ENCODE data around the gene MAS1. TPM values are rescaled to one million over a fixed set of nuclear protein-coding genes. Genes with fewer than 3 reads are reported as not detected.

The MAS1 gene
- total RNA-seq, 4 donors from 2014 or later: under 0.01 TPM; not detected in 3

DNA sequence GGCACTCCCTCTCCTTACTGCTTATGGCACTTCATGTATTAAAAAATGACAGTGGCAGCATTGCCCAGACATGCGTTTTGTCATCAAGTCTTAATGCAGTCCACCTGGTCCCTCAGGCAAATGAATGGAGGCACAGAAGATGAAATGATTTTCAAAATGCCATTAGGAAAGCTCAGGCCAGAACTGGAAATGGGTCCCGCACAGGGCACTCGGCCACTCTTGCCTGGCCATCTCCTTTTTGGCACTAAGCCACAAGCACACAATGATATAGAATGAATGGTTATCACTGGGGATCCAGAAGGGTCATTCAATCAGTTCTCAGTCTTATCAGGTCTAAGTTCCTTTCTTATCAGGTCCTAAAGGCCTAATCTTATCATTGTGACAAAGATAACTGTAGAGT, 15.6 kb downstream of the MAS1 start:
- no peak for ATAC-seq (ENCODE audit: low FRiP score)
- TF ChIP-seq, protein P1, sequence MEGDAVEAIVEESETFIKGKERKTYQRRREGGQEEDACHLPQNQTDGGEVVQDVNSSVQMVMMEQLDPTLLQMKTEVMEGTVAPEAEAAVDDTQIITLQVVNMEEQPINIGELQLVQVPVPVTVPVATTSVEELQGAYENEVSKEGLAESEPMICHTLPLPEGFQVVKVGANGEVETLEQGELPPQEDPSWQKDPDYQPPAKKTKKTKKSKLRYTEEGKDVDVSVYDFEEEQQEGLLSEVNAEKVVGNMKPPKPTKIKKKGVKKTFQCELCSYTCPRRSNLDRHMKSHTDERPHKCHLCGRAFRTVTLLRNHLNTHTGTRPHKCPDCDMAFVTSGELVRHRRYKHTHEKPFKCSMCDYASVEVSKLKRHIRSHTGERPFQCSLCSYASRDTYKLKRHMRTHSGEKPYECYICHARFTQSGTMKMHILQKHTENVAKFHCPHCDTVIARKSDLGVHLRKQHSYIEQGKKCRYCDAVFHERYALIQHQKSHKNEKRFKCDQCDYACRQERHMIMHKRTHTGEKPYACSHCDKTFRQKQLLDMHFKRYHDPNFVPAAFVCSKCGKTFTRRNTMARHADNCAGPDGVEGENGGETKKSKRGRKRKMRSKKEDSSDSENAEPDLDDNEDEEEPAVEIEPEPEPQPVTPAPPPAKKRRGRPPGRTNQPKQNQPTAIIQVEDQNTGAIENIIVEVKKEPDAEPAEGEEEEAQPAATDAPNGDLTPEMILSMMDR (IDR thresholded peaks at IDR 0.05): no peak
- DNase-seq (ENCODE audit: low spot score): no peak

DNA sequence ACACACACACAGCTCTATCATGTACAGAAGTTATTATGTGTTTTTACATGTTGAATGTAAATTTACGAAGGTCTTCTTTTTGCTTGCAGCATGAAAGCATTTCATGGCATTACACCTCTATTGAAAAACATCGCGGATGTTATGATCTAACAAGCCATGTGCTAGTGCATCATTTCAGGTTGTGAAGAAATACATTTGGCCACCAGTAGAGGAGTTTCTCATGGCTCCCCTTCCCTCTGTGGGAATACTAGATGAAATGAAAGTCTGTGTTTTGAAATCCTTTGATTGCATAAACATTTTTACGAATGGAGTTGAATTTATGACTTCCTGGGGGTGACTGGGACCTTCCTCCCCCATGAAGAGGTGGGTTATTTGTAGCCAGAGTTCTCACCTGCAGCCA, 17.7 kb downstream of the MAS1 start:
- DNase-seq (ENCODE audit: low spot score) (no peak), ATAC-seq (ENCODE audit: low FRiP score) (peak; percentile 76)
- TF ChIP-seq, protein P1 (IDR thresholded peaks at IDR 0.05): no peak

DNA sequence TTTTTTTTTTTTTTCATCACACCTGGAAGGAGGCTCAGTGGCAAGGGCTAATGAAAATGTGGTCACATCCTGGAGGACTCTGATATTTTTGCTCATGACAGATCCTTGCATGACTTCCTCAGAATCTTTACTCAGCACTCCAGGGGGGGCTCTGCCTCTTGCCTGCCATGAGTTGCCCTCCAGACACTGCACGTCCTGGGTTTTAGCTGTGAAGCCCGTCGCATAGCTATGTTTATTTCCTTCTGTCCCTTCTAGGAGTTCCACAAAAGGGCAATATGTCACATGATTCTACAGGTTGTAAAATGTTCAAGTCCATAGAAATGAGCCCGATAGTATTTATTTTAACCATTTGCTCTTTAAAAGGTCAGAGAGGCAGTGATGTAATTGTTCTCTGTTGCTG, 18.2 kb downstream of the MAS1 start:
- peak; percentile 37 for ATAC-seq (ENCODE audit: low FRiP score)
- DNase-seq (ENCODE audit: low spot score): no peak

DNA sequence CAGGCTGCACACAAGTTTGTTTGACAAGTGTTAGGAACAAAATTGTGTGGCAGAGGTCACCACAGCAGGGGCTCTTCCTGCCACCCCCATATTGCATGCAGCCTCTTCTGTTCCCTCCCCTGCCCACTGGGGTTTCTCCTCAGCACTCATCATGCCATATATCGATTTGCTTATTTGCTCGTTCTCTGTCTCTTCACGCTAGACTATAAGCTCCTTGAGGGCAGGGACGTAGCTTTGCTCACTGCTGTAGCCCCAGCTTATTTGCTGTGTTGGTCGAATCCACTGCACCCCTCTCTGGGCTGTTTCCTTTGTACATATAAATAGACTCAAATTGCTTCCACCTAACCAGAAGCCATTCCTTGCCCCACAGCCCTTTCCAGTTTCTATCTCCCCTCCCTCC, 19.6 kb downstream of the MAS1 start:
- DNase-seq (ENCODE audit: low spot score): no peak
- no peak for ATAC-seq (ENCODE audit: low FRiP score)
- TF ChIP-seq, protein P1 (IDR thresholded peaks at IDR 0.05): no peak

More for the DNA sequence above, 18.2 kb downstream of the MAS1 start:
- TF ChIP-seq, protein P1 (IDR thresholded peaks at IDR 0.05): no peak

DNA sequence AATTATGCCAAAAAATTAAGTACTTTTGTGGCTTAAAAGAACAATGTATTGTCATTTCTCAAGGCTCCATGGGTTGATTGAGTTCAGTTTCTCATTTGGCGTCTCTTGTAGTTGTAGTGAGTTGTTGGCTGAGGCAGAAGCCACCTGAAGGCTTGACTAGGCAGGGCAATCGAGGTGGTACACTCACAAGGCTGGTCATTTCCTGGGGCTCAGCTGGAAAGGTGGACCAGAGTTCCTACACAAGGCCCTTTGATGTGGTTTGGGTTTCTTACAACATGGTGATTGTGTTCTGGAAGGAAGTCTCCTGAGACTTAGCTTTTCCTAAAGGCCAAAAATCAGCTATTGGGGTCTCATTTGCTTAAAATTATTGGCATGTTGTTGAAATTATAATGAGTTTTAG, 22.6 kb downstream of the MAS1 start:
- DNase-seq (ENCODE audit: low spot score) (no peak), ATAC-seq (ENCODE audit: low FRiP score) (no peak)
- TF ChIP-seq, protein P1 (IDR thresholded peaks at IDR 0.05): no peak

DNA sequence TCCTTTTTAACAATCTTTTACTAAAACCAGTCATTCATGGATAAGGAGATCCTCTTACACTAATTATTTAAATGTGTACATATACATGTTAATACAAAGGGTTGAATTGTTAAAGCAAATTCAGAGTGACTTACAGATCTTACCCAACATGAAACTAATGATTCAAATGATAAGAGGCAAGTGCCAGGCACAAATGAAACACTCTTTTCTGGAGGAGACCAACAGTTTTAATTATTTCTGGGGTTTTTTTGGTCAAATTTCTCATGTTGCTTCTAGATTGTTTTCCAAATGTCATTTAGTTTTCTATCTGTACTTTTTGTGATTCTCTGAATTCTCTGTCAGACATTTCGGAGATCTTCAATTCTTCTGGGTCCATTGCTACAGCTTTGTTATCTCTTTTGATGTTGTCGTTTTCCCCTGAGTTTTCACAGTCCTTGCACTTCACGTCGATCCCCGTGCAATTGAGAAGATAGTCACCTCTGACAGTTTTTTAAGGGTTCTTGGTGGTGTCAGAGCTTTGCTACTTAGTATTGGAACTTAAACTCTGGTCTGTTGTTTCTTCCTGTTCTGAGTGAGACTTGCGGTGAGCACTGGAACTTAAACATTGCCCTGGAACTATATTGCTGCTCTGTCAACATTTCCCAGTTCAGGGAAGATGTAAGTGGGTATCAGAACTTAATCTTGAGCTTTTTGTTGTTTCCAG, 23.2 kb downstream of the MAS1 start:
- TF ChIP-seq, protein P1 (IDR thresholded peaks at IDR 0.05): no peak
- no peak for ATAC-seq (ENCODE audit: low FRiP score)
- DNase-seq (ENCODE audit: low spot score): no peak

DNA sequence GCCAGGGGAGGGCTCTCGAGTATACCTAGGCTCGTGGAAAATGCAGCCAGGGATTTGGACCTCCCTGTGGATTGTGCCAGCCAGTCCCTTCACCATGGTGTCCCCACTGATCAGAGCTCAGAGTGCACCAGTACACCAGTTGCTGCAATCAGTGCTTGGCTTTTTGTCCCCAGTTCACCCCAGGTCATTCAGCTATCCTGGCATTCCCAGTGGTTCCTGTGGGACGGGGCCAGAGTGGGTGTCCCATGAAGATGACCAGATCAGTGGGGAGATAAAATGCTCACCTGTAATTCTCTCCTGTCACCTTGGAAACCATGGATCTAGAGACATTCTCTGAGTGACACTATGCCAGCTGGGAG, 23.8 kb downstream of the MAS1 start:
- TF ChIP-seq, protein P1 (IDR thresholded peaks at IDR 0.05): no peak
- no peak for ATAC-seq (ENCODE audit: low FRiP score)
- DNase-seq (ENCODE audit: low spot score): no peak

Measured in omental fat pad (tissue), 4 donors.